Measurements from ENCODE around the gene NOL6. TPM values are rescaled to one million over a fixed set of nuclear protein-coding genes. Genes with fewer than 3 reads are reported as not detected.

NOL6 gene
- total RNA-seq, 6 experiments from 2014 or later = 12.3 to 26.1 (median 15.4) TPM

DNA sequence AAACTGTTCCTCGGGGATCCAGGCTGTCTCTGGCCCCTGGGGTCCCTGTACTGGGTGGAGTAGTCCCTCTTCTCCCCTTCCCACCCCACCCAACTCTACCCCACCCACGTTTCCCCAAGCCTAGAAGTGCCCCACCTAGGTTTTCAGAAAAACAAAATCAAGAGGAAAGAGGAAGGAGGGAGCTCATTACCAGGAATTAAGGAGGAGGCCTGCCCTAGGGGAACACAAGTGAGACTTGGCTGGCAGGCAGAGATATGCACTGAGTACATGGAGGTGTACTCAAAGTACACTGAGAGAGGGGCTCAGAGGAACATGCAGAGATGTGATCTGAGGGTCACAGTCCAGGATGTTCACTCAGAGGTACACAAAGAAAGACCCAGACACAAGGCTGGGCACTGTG lies 36.5 kb downstream of the NOL6 start:
- 62% methylated on average over 2 of the region's 2 CpGs for WGBS (ENCODE audit: insufficient coverage, low coverage, low lambda C conversion rate, missing lambda C conversion rate)
- ATAC-seq (no peak), DNase-seq (no peak)
- no peak overlapping the region for H3K4me3 ChIP-seq
- intact Hi-C loops (cut with DNase I) = no loop called here
- no peak overlapping the region for H3K27ac ChIP-seq
- no peaks in the 10 kb centered on the region for H3K9me3 ChIP-seq
- no peaks in the 10 kb centered on the region for H3K4me1 ChIP-seq
- peaks cover 0 to 6% (median 3%) of the 10 kb centered on the region in 4 donors for H3K36me3 ChIP-seq
- TF ChIP-seq POLR2A (IDR thresholded peaks at IDR 0.05) (no peak), CTCF (IDR thresholded peaks at IDR 0.05) (no peak)
- H3K27me3 ChIP-seq = no peaks in the 10 kb centered on the region

- Histone ChIP-seq H3K27ac (no peak overlapping the region), H3K36me3 (no peaks in the 10 kb centered on the region), H3K4me1 (peaks cover 0 to 2% (median 0%) of the 10 kb centered on the region in 4 donors), H3K4me3 (no peak overlapping the region), H3K9me3 (no peaks in the 10 kb centered on the region), H3K27me3 (no peaks in the 10 kb centered on the region)
- intact Hi-C loops (cut with DNase I) = no loop called here
- TF ChIP-seq POLR2A (IDR thresholded peaks at IDR 0.05) = no peak
- no peak for TF ChIP-seq CTCF (IDR thresholded peaks at IDR 0.05)
- no CpG with 5 or more reads among the region's 8 CpGs for WGBS (ENCODE audit: insufficient coverage, low coverage, low lambda C conversion rate, missing lambda C conversion rate)
- no peak for DNase-seq
- ATAC-seq = no peak
Measured at GRCh38 chr9:33436445-33436844, 37.3 kb downstream of the NOL6 start.

DNA sequence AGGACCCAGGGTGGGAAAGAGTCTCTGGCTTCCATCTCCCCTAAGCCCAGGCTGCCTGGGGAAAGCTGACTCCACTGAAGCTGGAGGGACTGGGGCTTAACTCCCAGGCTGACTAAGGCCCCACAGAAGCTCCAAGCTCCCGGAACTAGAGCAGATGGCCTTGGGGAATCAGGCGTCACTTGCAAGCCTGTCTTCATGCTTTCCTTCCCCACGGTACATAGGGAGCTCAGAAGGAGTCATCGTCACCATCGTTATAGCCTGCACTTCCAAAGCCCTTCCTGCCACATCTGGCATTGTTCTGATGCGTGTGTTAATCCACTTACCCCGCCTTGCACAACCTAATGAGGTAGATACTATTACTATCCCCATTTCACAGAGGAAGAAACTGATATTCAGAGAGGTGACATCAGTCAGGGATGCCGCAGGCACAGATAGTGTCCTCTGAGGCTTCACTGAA lies 37.9 kb downstream of the NOL6 start:
- no peak for TF ChIP-seq POLR2A (IDR thresholded peaks at IDR 0.05)
- no peak for TF ChIP-seq CTCF (IDR thresholded peaks at IDR 0.05)
- no peak overlapping the region for H3K4me3 ChIP-seq
- intact Hi-C loops (cut with DNase I) = no loop called here
- no peak overlapping the region for H3K27ac ChIP-seq
- ATAC-seq = no peak
- H3K36me3 ChIP-seq = no peaks in the 10 kb centered on the region
- no peaks in the 10 kb centered on the region for H3K9me3 ChIP-seq
- no peak for DNase-seq
- no peaks in the 10 kb centered on the region for H3K27me3 ChIP-seq
- 60% methylated on average over 1 of the region's 8 CpGs for WGBS (ENCODE audit: insufficient coverage, low coverage, low lambda C conversion rate, missing lambda C conversion rate)
- peaks cover 0 to 8% (median 0%) of the 10 kb centered on the region in 4 donors for H3K4me1 ChIP-seq

GRCh38 chr9:33434317-33435105 lies 39.2 kb downstream of the NOL6 start:
- no peak overlapping the region for H3K27ac ChIP-seq
- TF ChIP-seq POLR2A (IDR thresholded peaks at IDR 0.05) = no peak
- TF ChIP-seq CTCF (IDR thresholded peaks at IDR 0.05) = no peak
- intact Hi-C loops (cut with DNase I) = no loop called here
- WGBS (ENCODE audit: insufficient coverage, low coverage, low lambda C conversion rate, missing lambda C conversion rate) = 97% methylated on average over 5 of the region's 16 CpGs
- ATAC-seq (no peak), DNase-seq (no peak)
- no peaks in the 10 kb centered on the region for H3K36me3 ChIP-seq
- no peak overlapping the region for H3K4me3 ChIP-seq
- H3K9me3 ChIP-seq = no peaks in the 10 kb centered on the region
- H3K27me3 ChIP-seq = no peaks in the 10 kb centered on the region
- peaks cover 0 to 11% (median 0%) of the 10 kb centered on the region in 4 donors for H3K4me1 ChIP-seq
